H1 (cell line): Measurements from ENCODE around the gene DHPS. TPM values are rescaled to one million over a fixed set of nuclear protein-coding genes. Genes with fewer than 3 reads are reported as not detected.
"Not testable (repeated sequence)": the region's sequence is repeated elsewhere in the genome, so short reads cannot be mapped to it uniquely, and the experiment has no call there.

ENCODE experiments used
- CTCF ChIA-PET: fragments of 300-600 bp; sonication (Branson Sonifier 250); formaldehyde crosslinking; loops from one replicate; lab custom pipeline; 2021; ENCODE audit not compliant: partially characterized antibody; lab: Charles Lee
- POLR2A ChIA-PET: fragments of 300-600 bp; sonication (Branson Sonifier 250); formaldehyde crosslinking; loops from one replicate; lab custom pipeline; 2021; ENCODE audit warnings: inconsistent platforms; ENCODE audit not compliant: partially characterized antibody; lab: Charles Lee
- DNase-seq, 2 experiments: peaks; one replicate each; pipeline versions ENCODE4 v3.0.0 to v3.0.0-alpha.2; 2010 to 2022; ENCODE audit warnings: low spot score in 2 of 2, low read depth in 1 of 2, mixed read lengths in 1 of 2
- FAIRE-seq: peaks from 2 replicates; lab custom pipeline; 2011; peaks lifted over from hg19 to GRCh38; lab: Jason Lieb, UNC
- H2AFZ ChIP-seq: 2 replicates; pipeline ENCODE4 v1.8.1; 2012; ENCODE audit warnings: low read length, inconsistent platforms
- H2AK5ac ChIP-seq: 2 replicates; pipeline ENCODE4 v1.6.1; 2013; ENCODE audit warnings: low read depth, low read length
- H2BK120ac ChIP-seq: replicated peaks from 2 replicates; pipeline ENCODE3; 2013; ENCODE audit warnings: low read depth, low read length, inconsistent platforms
- H2BK12ac ChIP-seq: 2 replicates; pipeline ENCODE4 v1.6.1; 2013; ENCODE audit warnings: low read depth, low read length
- H2BK15ac ChIP-seq: 2 replicates; pipeline ENCODE4 v1.6.1; 2013; ENCODE audit warnings: low read length
- H2BK20ac ChIP-seq: 2 replicates; pipeline ENCODE4 v1.6.1; 2013; ENCODE audit warnings: low read length
- H2BK5ac ChIP-seq: 2 replicates; pipeline ENCODE4 v1.6.1; 2013; ENCODE audit warnings: low read depth, low read length
- H3K14ac ChIP-seq: 2 replicates; pipeline ENCODE4 v1.6.1; 2013; ENCODE audit warnings: inconsistent platforms; ENCODE audit not compliant: insufficient read length
- H3K18ac ChIP-seq: 2 replicates; pipeline ENCODE4 v1.6.1; 2013; ENCODE audit warnings: low read length; ENCODE audit errors: extremely low read depth
- H3K23ac ChIP-seq: 2 replicates; pipeline ENCODE4 v1.6.1; 2013; ENCODE audit warnings: inconsistent platforms; ENCODE audit not compliant: insufficient read length
- H3K23me2 ChIP-seq: 2 replicates; pipeline ENCODE4 v1.6.1; 2013; ENCODE audit warnings: low read depth, low read length
- H3K27ac ChIP-seq: 2 replicates; pipeline ENCODE4 v1.6.1; 2011; ENCODE audit warnings: low read depth, low read length, inconsistent platforms
- H3K27me3 ChIP-seq, 4 experiments: replicated peaks in 1 of 4; 1 replicate in 1 of 4; 2 replicates in 3 of 4; pipeline versions ENCODE4 v1.6.1 to v1.8.1; 2011 to 2013; ENCODE audit warnings: low read length in 3 of 4, mild to moderate bottlenecking in 3 of 4, inconsistent platforms in 2 of 4, mixed read lengths in 2 of 4, moderate library complexity in 1 of 4; ENCODE audit not compliant: control insufficient read depth in 3 of 4, insufficient read depth in 3 of 4; ENCODE audit errors: extremely low read depth in 1 of 4
- H3K36me3 ChIP-seq, 4 experiments: 2 replicates each; pipeline versions ENCODE4 v1.6.1 to v1.8.1; 2011 to 2013; ENCODE audit warnings: mild to moderate bottlenecking in 4 of 4, low read length in 3 of 4, moderate library complexity in 2 of 4, control low read depth in 1 of 4, inconsistent platforms in 1 of 4; ENCODE audit not compliant: insufficient read depth in 4 of 4, control insufficient read depth in 2 of 4
- H3K4ac ChIP-seq: replicated peaks from 2 replicates; pipeline ENCODE3; 2013; ENCODE audit warnings: low read length, low read depth, mixed read lengths, inconsistent platforms; ENCODE audit not compliant: insufficient read length
- H3K4me1 ChIP-seq, 4 experiments: replicated peaks in 1 of 4; 1 replicate in 1 of 4; 2 replicates in 3 of 4; pipeline versions ENCODE4 v1.6.1 to v1.8.1; 2011 to 2013; ENCODE audit warnings: low read length in 3 of 4, inconsistent platforms in 2 of 4, mixed read lengths in 1 of 4; ENCODE audit not compliant: insufficient read depth in 4 of 4, control insufficient read depth in 3 of 4
- H3K4me2 ChIP-seq, 2 experiments: 2 replicates each; pipeline versions ENCODE4 v1.6.1 to v1.8.1; 2011 to 2013; ENCODE audit warnings: low read depth in 2 of 2, low read length in 2 of 2, control low read depth in 1 of 2, inconsistent platforms in 1 of 2, mild to moderate bottlenecking in 1 of 2; ENCODE audit not compliant: insufficient read depth in 1 of 2
- H3K4me3 ChIP-seq, 4 experiments: fragments of 200-600, 300-600 bp in 1 of 4; sonication (generic), shearing (Covaris generic), sonication (Bioruptor Twin) in 1 of 4; 2 replicates each; pipeline versions ENCODE4 v1.5.1 to v1.8.1; 2011 to 2016; ENCODE audit warnings: low read length in 4 of 4, low read depth in 3 of 4, control low read depth in 2 of 4, inconsistent platforms in 2 of 4, mild to moderate bottlenecking in 2 of 4, mixed read lengths in 1 of 4, moderate library complexity in 1 of 4; ENCODE audit not compliant: insufficient read depth in 2 of 4; ENCODE audit errors: extremely low read depth in 1 of 4
- H3K56ac ChIP-seq: replicated peaks from 2 replicates; pipeline ENCODE3; 2013; ENCODE audit warnings: low read depth, mild to moderate bottlenecking, mixed read lengths, low read length, inconsistent platforms; ENCODE audit not compliant: insufficient read length
- H3K79me1 ChIP-seq: 2 replicates; pipeline ENCODE4 v1.6.1; 2013; ENCODE audit warnings: low read depth, low read length, control low read depth
- H3K79me2 ChIP-seq, 2 experiments: 2 replicates each; pipeline versions ENCODE4 v1.6.1 to v1.8.1; 2012 to 2013; ENCODE audit warnings: low read length in 2 of 2, mild to moderate bottlenecking in 2 of 2, inconsistent platforms in 1 of 2; ENCODE audit not compliant: insufficient read depth in 2 of 2, control insufficient read depth in 1 of 2
- H3K9ac ChIP-seq, 4 experiments: replicated peaks in 1 of 4; 1 replicate in 1 of 4; 2 replicates in 3 of 4; pipeline versions ENCODE4 v1.6.1 to v1.8.1; 2011 to 2013; ENCODE audit warnings: low read depth in 3 of 4, low read length in 3 of 4, control low read depth in 2 of 4, mild to moderate bottlenecking in 2 of 4, moderate library complexity in 2 of 4, inconsistent platforms in 1 of 4; ENCODE audit errors: extremely low read depth in 1 of 4
- H3K9me3 ChIP-seq, 2 experiments: 2 replicates each; pipeline versions ENCODE4 v1.6.1 to v1.8.1; 2012 to 2013; ENCODE audit warnings: mild to moderate bottlenecking in 2 of 2, moderate library complexity in 2 of 2, control low read depth in 1 of 2, inconsistent platforms in 1 of 2, low read depth in 1 of 2, low read length in 1 of 2, mixed read lengths in 1 of 2; ENCODE audit not compliant: insufficient read depth in 2 of 2
- H4K20me1 ChIP-seq, 2 experiments: replicated peaks in 1 of 2; 2 replicates each; pipeline versions ENCODE3 to v1.8.1; 2011 to 2013; ENCODE audit warnings: inconsistent platforms in 2 of 2, low read length in 2 of 2, mild to moderate bottlenecking in 1 of 2; ENCODE audit not compliant: insufficient read depth in 2 of 2, control insufficient read depth in 1 of 2
- H4K5ac ChIP-seq: 2 replicates; pipeline ENCODE4 v1.6.1; 2013; ENCODE audit warnings: low read length, low read depth, mixed read lengths, inconsistent platforms; ENCODE audit not compliant: insufficient read length
- H4K8ac ChIP-seq: 2 replicates; pipeline ENCODE4 v1.8.0; 2013; ENCODE audit warnings: mild to moderate bottlenecking, moderate library complexity, low read length, inconsistent platforms; ENCODE audit not compliant: insufficient read depth; ENCODE audit errors: extremely low read depth
- H4K91ac ChIP-seq: replicated peaks from 2 replicates; pipeline ENCODE3; 2013; ENCODE audit warnings: low read length, mixed read lengths, inconsistent platforms; ENCODE audit not compliant: insufficient read length
- WGBS, 2 experiments: shearing (Covaris generic) in 1 of 2; methylation state at CpG; one replicate each; pipeline versions ENCODE4 v1.1.6 to v1.1.7; 2013 to 2015; ENCODE audit warnings: low lambda C conversion rate in 2 of 2, mixed read lengths in 2 of 2, inconsistent platforms in 1 of 2, low coverage in 1 of 2, missing lambda C conversion rate in 1 of 2; ENCODE audit not compliant: insufficient replicate concordance in 2 of 2, insufficient coverage in 1 of 2, insufficient read length in 1 of 2; ENCODE audit errors: extremely low coverage in 1 of 2, missing lambda C conversion rate in 1 of 2; 5-methylcytosine and 5-hydroxymethylcytosine counted together
- polyA plus RNA-seq, 7 experiments: library from polyadenylated mRNA; depleted of rRNA in 3 of 7; stranded (reverse) in 5 of 7; unstranded in 2 of 7; fragments of >200 nt in 5 of 7; fragments of 200-250 nt in 2 of 7; gene quantifications; 1 replicate in 5 of 7; 2 replicates in 1 of 7; 4 replicates in 1 of 7; pipeline versions ENCODE4 v1.2.1 to v1.2.3, GENCODE V29; 2011 to 2013; ENCODE audit warnings: missing spikeins in 2 of 7, mixed read lengths in 2 of 7
- total RNA-seq: library from RNA; stranded (reverse); fragmentation: NEBNext Ultra II Directional; extraction: Animal tissue kit (Norgen Biotek cat#: 25700); gene quantifications from 2 replicates; pipeline ENCODE4 v1.2.1, GENCODE V29; 2021

DHPS gene
- total and polyA plus RNA-seq, 2 of the 8 experiments (the other 6 are each of a cell fraction or from before 2014, with no cell fraction given): 86.6 to 99.6 TPM

- 97% methylated on average over 14 of the region's 14 CpGs; no CpG with 5 or more reads in 1 of the 2 experiments for whole genome bisulfite sequencing, 2 experiments
- CTCF ChIA-PET, H2BK120ac ChIP-seq: not testable (repeated sequence)
Observed at GRCh38 chr19:12643716-12644115, 38.0 kb downstream of the DHPS start.

More at GRCh38 chr19:12643716-12644115, 38.0 kb downstream of the DHPS start:
- POLR2A ChIA-PET, H2BK20ac ChIP-seq, H3K79me1 ChIP-seq, H2BK15ac ChIP-seq, FAIRE-seq, H2AK5ac ChIP-seq, H2BK12ac ChIP-seq, H3K4ac ChIP-seq, H2BK5ac ChIP-seq, H3K36me3 ChIP-seq, H3K9me3 ChIP-seq, H3K18ac ChIP-seq, H4K8ac ChIP-seq, H3K4me2 ChIP-seq, H3K79me2 ChIP-seq, H3K56ac ChIP-seq, H3K23me2 ChIP-seq, H4K91ac ChIP-seq, DNase-seq, H3K27me3 ChIP-seq, H3K23ac ChIP-seq, H3K4me1 ChIP-seq, H3K27ac ChIP-seq, H3K14ac ChIP-seq, H4K20me1 ChIP-seq, H4K5ac ChIP-seq, H3K4me3 ChIP-seq, H2AFZ ChIP-seq, H3K9ac ChIP-seq: not testable (repeated sequence)
